Smooth muscle cell (in vitro differentiated cells): ENCODE measurements around the gene MTSS2. TPM values are rescaled to one million over a fixed set of nuclear protein-coding genes. Genes with fewer than 3 reads are reported as not detected.

Experiments
- DNase-seq: peaks from one replicate; lab custom pipeline; 2025; ENCODE audit not compliant: unreplicated experiment; lab: John Stamatoyannopoulos, UW
- H2AFZ ChIP-seq: fragments of 200-600 bp; sonication (generic); 2 replicates; pipeline ENCODE4 v1.6.0; 2016; ENCODE audit warnings: antibody characterized with exemption, low read depth, mild to moderate bottlenecking
- H3F3A ChIP-seq: fragments of 200-600 bp; sonication (generic); 2 replicates; pipeline ENCODE4 v1.6.0; 2017; ENCODE audit warnings: antibody characterized with exemption, low read depth
- H3K27ac ChIP-seq: fragments of 200-600 bp; sonication (generic); 2 replicates; pipeline ENCODE4 v1.5.1; 2016; ENCODE audit warnings: low read depth, mild to moderate bottlenecking
- H3K27me3 ChIP-seq: fragments of 200-600 bp; sonication (generic); 2 replicates; pipeline ENCODE4 v1.6.1; 2016; ENCODE audit warnings: low read depth, mild to moderate bottlenecking
- H3K36me3 ChIP-seq: fragments of 200-600 bp; sonication (generic); 2 replicates; pipeline ENCODE4 v1.5.1; 2016; ENCODE audit warnings: low read depth
- H3K4me1 ChIP-seq: fragments of 200-600 bp; sonication (generic); 2 replicates; pipeline ENCODE4 v1.5.1; 2016; ENCODE audit warnings: low read depth
- H3K4me2 ChIP-seq: fragments of 200-600 bp; sonication (generic); 2 replicates; pipeline ENCODE4 v1.6.0; 2016; ENCODE audit warnings: mild to moderate bottlenecking
- H3K4me3 ChIP-seq: fragments of 200-600 bp; sonication (generic); 2 replicates; pipeline ENCODE4 v1.5.1; 2016; ENCODE audit warnings: mild to moderate bottlenecking
- H3K79me2 ChIP-seq: fragments of 200-600 bp; sonication (generic); 2 replicates; pipeline ENCODE4 v1.6.0; 2016; ENCODE audit warnings: low read depth, mild to moderate bottlenecking
- H3K9ac ChIP-seq: fragments of 200-600 bp; sonication (generic); 2 replicates; pipeline ENCODE4 v1.6.0; 2016; ENCODE audit warnings: low read depth
- H3K9me3 ChIP-seq: fragments of 200-600 bp; sonication (generic); replicated peaks from 2 replicates; pipeline ENCODE4 v1.5.1; 2016; ENCODE audit warnings: low read depth
- H4K20me1 ChIP-seq: fragments of 200-600 bp; sonication (generic); 2 replicates; pipeline ENCODE4 v1.6.0; 2016; ENCODE audit warnings: low read depth
- CTCF ChIP-seq: fragments of 200-600 bp; sonication (generic); IDR thresholded peaks from 2 replicates; pipeline ENCODE4 v1.5.1; 2017; ENCODE audit warnings: borderline replicate concordance, mild to moderate bottlenecking, antibody characterized with exemption; ENCODE audit not compliant: insufficient read depth, poor library complexity, severe bottlenecking
- WGBS: methylation state at CpG from one replicate; pipeline ENCODE4 v1.1.7; 2016; ENCODE audit warnings: low lambda C conversion rate; 5-methylcytosine and 5-hydroxymethylcytosine counted together
- polyA plus RNA-seq: library from polyadenylated mRNA; unstranded; fragments of >200 nt; fragmentation: Nextera tagmentation; extraction: Ambion mirVana; gene quantifications from 2 replicates; pipeline ENCODE4 v1.2.1, GENCODE V29; 2016
- total RNA-seq: library from RNA; depleted of rRNA; stranded (reverse); fragments of >200 nt; gene quantifications from 2 replicates; pipeline ENCODE4 v1.2.3, GENCODE V29; 2014

MTSS2 gene
- total and polyA plus RNA-seq, 2 experiments from 2014 or later: 4.2 to 19.5 TPM

- Histone ChIP-seq H3K4me1 (peaks cover 11% of the 10 kb centered on the region), H2AFZ (no peak overlapping the region), H3K9me3 (no peaks in the 10 kb centered on the region), H3K27ac (no peak overlapping the region), H4K20me1 (peaks cover 61% of the 10 kb centered on the region), H3F3A (no peaks in the 10 kb centered on the region), H3K36me3 (no peaks in the 10 kb centered on the region), H3K9ac (no peak overlapping the region), H3K27me3 (no peaks in the 10 kb centered on the region), H3K4me2 (peak overlapping the region; percentile 36), H3K79me2 (peaks cover 42% of the 10 kb centered on the region), H3K4me3 (no peak overlapping the region)
- DNase-seq: no peak
- no peak for TF ChIP-seq CTCF
- WGBS: 83% methylated on average over 14 of the region's 14 CpGs
Observed at GRCh38 chr16:70682239-70683145, 3.4 kb downstream of the MTSS2 start.

GRCh38 chr16:70681382-70682238, 4.2 kb downstream of the MTSS2 start:
- no peaks in the 10 kb centered on the region for H3F3A ChIP-seq
- TF ChIP-seq CTCF: no peak
- H4K20me1 ChIP-seq: peaks cover 61% of the 10 kb centered on the region
- no peak overlapping the region for H3K9ac ChIP-seq
- H3K4me2 ChIP-seq: peak overlapping the region; percentile 36
- H3K9me3 ChIP-seq: no peaks in the 10 kb centered on the region
- H2AFZ ChIP-seq: no peak overlapping the region
- H3K27ac ChIP-seq: no peak overlapping the region
- peaks cover 10% of the 10 kb centered on the region for H3K4me1 ChIP-seq
- no peaks in the 10 kb centered on the region for H3K36me3 ChIP-seq
- 79% methylated on average over 12 of the region's 13 CpGs for WGBS
- H3K4me3 ChIP-seq: no peak overlapping the region
- H3K79me2 ChIP-seq: peaks cover 42% of the 10 kb centered on the region
- no peak for DNase-seq
- H3K27me3 ChIP-seq: no peaks in the 10 kb centered on the region

GRCh38 chr16:70680495-70681381, 5.1 kb downstream of the MTSS2 start:
- WGBS: 87% methylated on average over 18 of the region's 18 CpGs
- H4K20me1 ChIP-seq: peaks cover 61% of the 10 kb centered on the region
- H3K4me2 ChIP-seq: no peak overlapping the region
- DNase-seq: no peak
- H3K79me2 ChIP-seq: peaks cover 42% of the 10 kb centered on the region
- no peaks in the 10 kb centered on the region for H3K36me3 ChIP-seq
- H3K4me1 ChIP-seq: peaks cover 6% of the 10 kb centered on the region
- no peak overlapping the region for H3K27ac ChIP-seq
- TF ChIP-seq CTCF: no peak
- H2AFZ ChIP-seq: no peak overlapping the region
- no peak overlapping the region for H3K9ac ChIP-seq
- no peaks in the 10 kb centered on the region for H3K9me3 ChIP-seq
- no peaks in the 10 kb centered on the region for H3K27me3 ChIP-seq
- no peaks in the 10 kb centered on the region for H3F3A ChIP-seq
- no peak overlapping the region for H3K4me3 ChIP-seq
